K562 (cell line): Measurements from ENCODE around the gene SHOX. TPM values are rescaled to one million over a fixed set of nuclear protein-coding genes. Genes with fewer than 3 reads are reported as not detected.

ENCODE experiments used
- ATAC-seq: fragments of 200-7000 bp; cut with Tn5 transposase; 3 replicates; pipeline ENCODE4 v1.9.1; 2020; ENCODE audit warnings: moderate library complexity
- BruUV-seq: library from RNA; stranded (reverse); fragments of 400-500 nt; replicated peaks from 2 replicates; lab custom pipeline; 2021; lab: Mats Ljungman, UMichigan
- CTCF ChIA-PET: fragments of 300-600 bp; formaldehyde crosslinking; extraction: SDS; loops from one replicate; lab custom pipeline; 2021; ENCODE audit warnings: low intra/inter-chr PET ratio; lab: Yijun Ruan, JAX
- POLR2A ChIA-PET: fragments of 300-600, 350-650 bp; sonication (Branson Sonifier 250); formaldehyde crosslinking; extraction: SDS; loops from one replicate; lab custom pipeline; 2021; ENCODE audit warnings: antibody characterized with exemption, inconsistent platforms; lab: Yijun Ruan, JAX
- DNase-seq, 4 experiments: peaks; one replicate each; pipeline versions ENCODE4 v3.0.0 to v3.0.0-alpha.2; 2011 to 2018; ENCODE audit warnings: low spot score in 3 of 4, mixed read lengths in 3 of 4; ENCODE audit errors: extremely low read depth in 1 of 4
- FAIRE-seq: peaks from 2 replicates; lab custom pipeline; 2011; peaks lifted over from hg19 to GRCh38; lab: Jason Lieb, UNC
- H2AFZ ChIP-seq: 2 replicates; pipeline ENCODE4 v1.6.0; 2011; ENCODE audit warnings: low read depth, low read length, control low read depth, inconsistent platforms
- H3K27ac ChIP-seq: fragments of 200-600 bp; 3 replicates; pipeline ENCODE4 v1.8.0; 2011; ENCODE audit warnings: low read depth, mild to moderate bottlenecking, control low read depth, inconsistent platforms, low read length, moderate library complexity, mixed read lengths; ENCODE audit errors: extremely low read depth
- H3K27me3 ChIP-seq, 2 experiments: fragments of 300-600 bp in 1 of 2; 2 replicates in 1 of 2; 3 replicates in 1 of 2; pipeline versions ENCODE4 v1.6.0 to v1.8.0; 2011; ENCODE audit warnings: inconsistent platforms in 2 of 2, low read length in 2 of 2, mild to moderate bottlenecking in 1 of 2, mixed read lengths in 1 of 2, moderate library complexity in 1 of 2; ENCODE audit not compliant: control insufficient read depth in 2 of 2, insufficient read depth in 2 of 2
- H3K36me3 ChIP-seq: fragments of 300-600 bp; 3 replicates; pipeline ENCODE4 v1.8.0; 2011; ENCODE audit warnings: mild to moderate bottlenecking, low read length, inconsistent platforms; ENCODE audit not compliant: control insufficient read depth, insufficient read depth
- H3K4me1 ChIP-seq, 2 experiments: fragments of 200-600 bp in 1 of 2; replicated peaks in 1 of 2; 2 replicates in 1 of 2; 3 replicates in 1 of 2; pipeline versions ENCODE4 v1.5.1 to v1.8.0; 2011; ENCODE audit warnings: inconsistent platforms in 2 of 2, low read length in 2 of 2, mild to moderate bottlenecking in 1 of 2, mixed read lengths in 1 of 2, moderate library complexity in 1 of 2; ENCODE audit not compliant: control insufficient read depth in 2 of 2, insufficient read depth in 2 of 2
- H3K4me2 ChIP-seq: 2 replicates; pipeline ENCODE4 v1.6.1; 2011; ENCODE audit warnings: low read length, control low read depth, inconsistent platforms, mixed read lengths; ENCODE audit not compliant: insufficient read depth
- H3K4me3 ChIP-seq: fragments of 200-600 bp; sonication (generic), shearing (Covaris generic); 2 replicates; pipeline ENCODE4 v1.5.1; 2016; ENCODE audit warnings: control low read depth, inconsistent platforms
- H3K79me2 ChIP-seq: fragments of 200-600 bp; 3 replicates; pipeline ENCODE4 v1.8.0; 2011; ENCODE audit warnings: low read length, inconsistent platforms; ENCODE audit not compliant: control insufficient read depth, insufficient read depth
- H3K9ac ChIP-seq, 2 experiments: 2 replicates each; pipeline versions ENCODE4 v1.6.0 to v1.6.1; 2011; ENCODE audit warnings: low read depth in 2 of 2, low read length in 2 of 2, control low read depth in 1 of 2, inconsistent platforms in 1 of 2, mild to moderate bottlenecking in 1 of 2, mixed read lengths in 1 of 2; ENCODE audit not compliant: insufficient read depth in 1 of 2
- H3K9me1 ChIP-seq: one replicate; pipeline ENCODE4 v1.6.0; 2011; ENCODE audit warnings: inconsistent platforms, mild to moderate bottlenecking, low read length, moderate library complexity; ENCODE audit not compliant: control insufficient read depth, insufficient read depth
- H3K9me3 ChIP-seq: replicated peaks from 2 replicates; pipeline ENCODE4 v1.5.1; 2011; ENCODE audit warnings: low read depth, low read length, inconsistent platforms; ENCODE audit not compliant: control insufficient read depth, insufficient read depth
- H4K20me1 ChIP-seq: replicated peaks from 2 replicates; pipeline ENCODE4 v1.6.1; 2011; ENCODE audit warnings: low read length, inconsistent platforms, mixed read lengths; ENCODE audit not compliant: control insufficient read depth, insufficient read depth
- CREB5 ChIP-seq: fragments of 250-450 bp; sonication (Bioruptor Pico); IDR thresholded peaks from 2 replicates; pipeline ENCODE4 v1.5.0; 2020; ENCODE audit warnings: mild to moderate bottlenecking
- JUN ChIP-seq, 2 experiments: sonication (generic) in 1 of 2; formaldehyde crosslinking in 1 of 2; IDR thresholded peaks; 2 replicates each; pipeline versions ENCODE4 v1.6.1 to v1.8.0; 2012 to 2022; ENCODE audit warnings: borderline replicate concordance in 2 of 2, mild to moderate bottlenecking in 2 of 2, improper control_type of control experiment in 1 of 2, low read depth in 1 of 2, low read length in 1 of 2, missing genetic modification reagents in 1 of 2
- KAT8 ChIP-seq: fragments of 450-650 bp; IDR thresholded peaks from 2 replicates; pipeline ENCODE4 v1.6.1; 2016; ENCODE audit warnings: low read depth, mild to moderate bottlenecking
- MBD2 ChIP-seq: sonication (generic); IDR thresholded peaks from 2 replicates; pipeline ENCODE4 v1.6.1; 2016; ENCODE audit warnings: low read depth, borderline replicate concordance
- PRDM10 ChIP-seq: fragments of 450-650 bp; IDR thresholded peaks from 2 replicates; pipeline ENCODE4 v1.6.1; 2018; ENCODE audit not compliant: partially characterized antibody
- RNF219 ChIP-seq: fragments of 250-450 bp; sonication (Bioruptor Pico); IDR thresholded peaks from 2 replicates; pipeline ENCODE4 v1.5.0; 2022; ENCODE audit warnings: mild to moderate bottlenecking
- TOE1 ChIP-seq, 2 experiments: fragments of 450-650 bp in 1 of 2; sonication (generic) in 1 of 2; formaldehyde crosslinking in 1 of 2; IDR thresholded peaks; 2 replicates each; pipeline versions ENCODE4 v1.7.1 to v1.8.0; 2016 to 2022; ENCODE audit warnings: borderline replicate concordance in 2 of 2, mild to moderate bottlenecking in 2 of 2, antibody characterized with exemption in 1 of 2, inconsistent platforms in 1 of 2, low read depth in 1 of 2, missing genetic modification reagents in 1 of 2, moderate library complexity in 1 of 2
- ZNF280A ChIP-seq: fragments of 450-650 bp; IDR thresholded peaks from 2 replicates; pipeline ENCODE4 v1.6.1; 2018; ENCODE audit warnings: mild to moderate bottlenecking, low read depth; ENCODE audit not compliant: partially characterized antibody
- ZNF444 ChIP-seq: fragments of 250-450 bp; sonication (Bioruptor Pico); IDR thresholded peaks from 2 replicates; pipeline ENCODE4 v1.4.0; 2020; ENCODE audit warnings: mild to moderate bottlenecking, moderate library complexity
- ZNF79 ChIP-seq: fragments of 250-450 bp; sonication (Bioruptor Pico); IDR thresholded peaks from 2 replicates; pipeline ENCODE4 v1.4.0; 2020; ENCODE audit warnings: low read depth, mild to moderate bottlenecking, moderate library complexity
- WGBS: fragments of 100-300 bp; shearing (Covaris generic); methylation state at CpG from one replicate; pipeline ENCODE4 v1.1.6; 2016; ENCODE audit warnings: low coverage, mixed read lengths; ENCODE audit not compliant: insufficient coverage; ENCODE audit errors: missing lambda C conversion rate; 5-methylcytosine and 5-hydroxymethylcytosine counted together
- in situ Hi-C: fragments of 300-500 bp; cut with MboI; formaldehyde crosslinking; loops from 4 replicates; pipeline ENCODE4 v1.15.0; 2018; ENCODE audit warnings: inconsistent platforms, mixed read lengths
- intact Hi-C: fragments of 100-400 bp; cut with micrococcal nuclease; formaldehyde crosslinking; loops from 2 replicates; pipeline ENCODE4 v1.14.2; 2022
- polyA plus RNA-seq, 8 experiments: library from polyadenylated mRNA; depleted of rRNA in 4 of 8; stranded (reverse) in 5 of 8; unstranded in 3 of 8; fragments of >200 nt; fragmentation: Nextera tagmentation in 2 of 8; fragmentation: Illumina TruSeq in 1 of 8; extraction: Ambion mirVana in 2 of 8; extraction: Trizol in 1 of 8; gene quantifications; 2 replicates each; pipeline versions ENCODE4 v1.2.1 to v1.2.3, GENCODE V29; 2011 to 2014; ENCODE audit warnings: inconsistent platforms in 1 of 8, missing spikeins in 1 of 8
- total RNA-seq, 7 experiments: library from RNA; depleted of rRNA in 6 of 7; stranded (reverse); fragments of >200 nt in 6 of 7; fragmentation: Illumina TruSeq in 2 of 7; extraction: Trizol in 2 of 7; gene quantifications; 2 replicates each; pipeline versions ENCODE4 v1.2.1 to v1.2.3, GENCODE V29; 2011 to 2021; ENCODE audit warnings: low replicate concordance in 1 of 7

Gene SHOX
- total and polyA plus RNA-seq, 9 of the 15 experiments (the other 6 are each of a cell fraction or from before 2014, with no cell fraction given): not detected

GRCh38 chrX:666762-667720 is 36.5 kb downstream of the SHOX start:
- Histone ChIP-seq H3K4me1 (no peaks in the 10 kb centered on the region), H3K4me3 (no peak overlapping the region), H4K20me1 (no peaks in the 10 kb centered on the region), H3K27me3 (peaks cover 0 to 3% of the 10 kb centered on the region in 2 experiments; a peak in 1 of 5 replicates), H3K27ac (no peak overlapping the region), H3K79me2 (no peaks in the 10 kb centered on the region), H2AFZ (no peak overlapping the region), H3K36me3 (no peaks in the 10 kb centered on the region), H3K9ac (no peak overlapping the region), H3K9me3 (no peaks in the 10 kb centered on the region), H3K4me2 (no peak overlapping the region), H3K9me1 (no peaks in the 10 kb centered on the region)
- ChIA-PET CTCF (no interaction called here), POLR2A (no interaction called here)
- BruUV-seq: no TSS peak
- ATAC-seq (no peak), FAIRE-seq (no peak), DNase-seq (no peak)
- intact Hi-C loops (no loop called here), in situ Hi-C loops (no loop called here)
- 11% methylated on average over 23 of the region's 27 CpGs for WGBS
- TF ChIP-seq CREB5 (CRISPR knock-in tag) (no peak), ZNF79 (CRISPR knock-in tag) (no peak), MBD2 (no peak), ZNF280A (no peak), KAT8 (no peak), JUN (IDR thresholded peaks at IDR 0.05; ENCODE audit: borderline replicate concordance, low read depth, low read length) (no peak), JUN (CRISPR knock-in tag; IDR thresholded peaks at IDR 0.05; ENCODE audit: borderline replicate concordance) (no peak), ZNF444 (CRISPR knock-in tag) (no peak), PRDM10 (no peak), TOE1 (IDR thresholded peaks at IDR 0.05; ENCODE audit: borderline replicate concordance) (no peak), TOE1 (CRISPR knock-in tag; IDR thresholded peaks at IDR 0.05; ENCODE audit: borderline replicate concordance, low read depth) (no peak), RNF219 (CRISPR knock-in tag) (no peak)
